Adrenal gland (tissue), 12 donors: ENCODE results near the gene DDX49. TPM values are rescaled to one million over a fixed set of nuclear protein-coding genes. Genes with fewer than 3 reads are reported as not detected.

Experiments
- DNase-seq, 7 donors: peaks; one replicate each; pipeline ENCODE4 v3.0.0-alpha.2; 2019 to 2020
- H3K27ac ChIP-seq, 5 donors: fragments of 200-600 bp; sonication (generic) in 4 of 5; 1 replicate in 3 of 5; 2 replicates in 2 of 5; pipeline versions ENCODE4 v1.5.1 to v1.8.0; 2016 to 2020; ENCODE audit warnings: mild to moderate bottlenecking in 1 of 5
- H3K27me3 ChIP-seq: fragments of 200-600 bp; 2 replicates; pipeline ENCODE4 v1.8.0; 2021
- H3K36me3 ChIP-seq, 2 donors: fragments of 200-600 bp; replicated peaks in 1 of 2; 1 replicate in 1 of 2; 2 replicates in 1 of 2; pipeline versions ENCODE4 v1.5.1 to v1.8.0; 2018 to 2022
- H3K4me1 ChIP-seq, 2 donors: fragments of 200-600 bp; replicated peaks in 1 of 2; 1 replicate in 1 of 2; 2 replicates in 1 of 2; pipeline versions ENCODE4 v1.5.1 to v1.8.0; 2018 to 2021
- H3K4me3 ChIP-seq, 4 donors: fragments of 200-600 bp; sonication (generic) in 3 of 4; one replicate each; pipeline ENCODE4 v1.5.1; 2016 to 2018
- H3K9me3 ChIP-seq, 3 donors: fragments of 200-600 bp; sonication (generic) in 1 of 3; replicated peaks in 1 of 3; 1 replicate in 2 of 3; 2 replicates in 1 of 3; pipeline versions ENCODE4 v1.5.1 to v1.8.0; 2016 to 2021
- CTCF ChIP-seq, 6 experiments: fragments of 450-650 bp in 4 of 6; fragments of 200-600 bp in 2 of 6; sonication (generic) in 1 of 6; IDR thresholded peaks; 1 replicate in 5 of 6; 2 replicates in 1 of 6; pipeline versions ENCODE4 v1.5.1 to v1.8.0; 2016 to 2021; ENCODE audit warnings: antibody characterized with exemption in 6 of 6, mild to moderate bottlenecking in 2 of 6, moderate library complexity in 1 of 6
- POLR2A ChIP-seq, 2 donors: fragments of 450-650 bp; IDR thresholded peaks; one replicate each; pipeline ENCODE4 v1.6.1; 2017; ENCODE audit warnings: antibody characterized with exemption in 2 of 2, mild to moderate bottlenecking in 2 of 2, moderate library complexity in 1 of 2
- WGBS, 4 donors: extraction: QIAGEN DNeasy Blood & Tissue Kit in 2 of 4; methylation state at CpG; one replicate each; pipeline versions ENCODE4 v1.1.5 to v1.1.7; 2013 to 2017; 5-methylcytosine and 5-hydroxymethylcytosine counted together
- intact Hi-C, 2 donors: fragments of 100-400 bp; cut with DNase I; formaldehyde crosslinking; loops; one replicate each; pipeline versions ENCODE4 v1.14.1 to v1.15.0; 2022 to 2023
- polyA plus RNA-seq, 3 donors: library from polyadenylated mRNA; stranded (reverse); fragments of 200-250 nt in 2 of 3; fragments of 350-450 nt in 1 of 3; fragmentation: Illumina TruSeq in 1 of 3; extraction: RNeasy Lipid Tissue Mini Kit (QIAGEN cat#74804) in 1 of 3; gene quantifications; one replicate each; pipeline ENCODE4 v1.2.3, GENCODE V29; 2013 to 2014
- total RNA-seq, 9 donors: library from RNA; depleted of rRNA in 4 of 9; stranded (reverse); fragments of >200 nt in 4 of 9; fragments of 120-200 nt in 1 of 9; fragmentation: NEBNext Ultra II Directional in 1 of 9; extraction: Animal tissue kit (Norgen Biotek cat#: 25700) in 1 of 9; gene quantifications; one replicate each; pipeline versions ENCODE4 v1.1.0 to v1.2.4, GENCODE V29; 2013 to 2023
- donor health status: healthy with polysubstance abuse.
- donor health status: Bipolar disorder and iron deficiency.
- donor health status: DM: yes; HTN: yes; CAD: no.
- donor health status: DM: no; HTN: no; CAD: no.
- donor health status: DM: no; HTN: no; CAD: no.
- donor health status: DM: yes; HTN: yes; CAD: no.

The DDX49 gene
- total and polyA plus RNA-seq, 12 donors = 29.1 to 105 (median 47.7) TPM

GRCh38 chr19:18870531-18871172 lies 48.9 kb upstream of the DDX49 start:
- no peaks in the 10 kb centered on the region for H3K9me3 ChIP-seq
- H3K36me3 ChIP-seq = peaks cover 0 to 27% of the 10 kb centered on the region in 2 donors
- intact Hi-C loops = no loop called here
- no peak for DNase-seq
- TF ChIP-seq POLR2A (IDR thresholded peaks at IDR 0.05) = no peak
- no peak for TF ChIP-seq CTCF (IDR thresholded peaks at IDR 0.05)
- peaks cover 0 to 5% of the 10 kb centered on the region in 2 donors for H3K4me1 ChIP-seq
- no peak overlapping the region for H3K4me3 ChIP-seq
- H3K27ac ChIP-seq = no peak overlapping the region
- WGBS, 4 donors = 38 to 55% (median 48%) methylated on average over 20 to 25 of the region's 25 CpGs
- H3K27me3 ChIP-seq = no peaks in the 10 kb centered on the region

- peak in 1 of 7 donors; percentile 52 for DNase-seq
- H3K27me3 ChIP-seq = no peaks in the 10 kb centered on the region
- H3K36me3 ChIP-seq = peaks cover 0 to 18% of the 10 kb centered on the region in 2 donors
- 44 to 65% (median 56%) methylated on average over 7 of the region's 7 CpGs for WGBS, 4 donors
- intact Hi-C loops = no loop called here
- peaks cover 0 to 5% of the 10 kb centered on the region in 2 donors for H3K4me1 ChIP-seq
- H3K27ac ChIP-seq = no peak overlapping the region
- no peak overlapping the region for H3K4me3 ChIP-seq
- TF ChIP-seq POLR2A (IDR thresholded peaks at IDR 0.05) (no peak), CTCF (IDR thresholded peaks at IDR 0.05) (no peak)
- no peaks in the 10 kb centered on the region for H3K9me3 ChIP-seq
Observed at GRCh38 chr19:18871543-18871942, 48.0 kb upstream of the DDX49 start.

- H3K36me3 ChIP-seq = no peaks in the 10 kb centered on the region
- intact Hi-C loops = no loop called here
- no peaks in the 10 kb centered on the region for H3K27me3 ChIP-seq
- no peaks in the 10 kb centered on the region for H3K9me3 ChIP-seq
- TF ChIP-seq CTCF (IDR thresholded peaks at IDR 0.05) (no peak), POLR2A (IDR thresholded peaks at IDR 0.05) (no peak)
- no peak overlapping the region for H3K27ac ChIP-seq
- H3K4me1 ChIP-seq = no peaks in the 10 kb centered on the region
- H3K4me3 ChIP-seq = no peak overlapping the region
- 70 to 77% (median 75%) methylated on average over 5 of the region's 5 CpGs for WGBS, 4 donors
- no peak for DNase-seq
Observed at GRCh38 chr19:18875726-18876125, 43.8 kb upstream of the DDX49 start.

- TF ChIP-seq CTCF (IDR thresholded peaks at IDR 0.05) = no peak
- no peak for TF ChIP-seq POLR2A (IDR thresholded peaks at IDR 0.05)
- intact Hi-C loops = no loop called here
- no peaks in the 10 kb centered on the region for H3K27me3 ChIP-seq
- no peaks in the 10 kb centered on the region for H3K9me3 ChIP-seq
- 95 to 100% (median 97%) methylated on average over 6 to 7 of the region's 7 CpGs for WGBS, 4 donors
- no peak overlapping the region for H3K27ac ChIP-seq
- no peak overlapping the region for H3K4me3 ChIP-seq
- H3K36me3 ChIP-seq = no peaks in the 10 kb centered on the region
- no peaks in the 10 kb centered on the region for H3K4me1 ChIP-seq
- no peak for DNase-seq
Observed at GRCh38 chr19:18876865-18877264, 42.6 kb upstream of the DDX49 start.
